SU-DHL-6 (cell line): ENCODE data around the gene TLR1.

Experiments
- CTCF ChIP-seq: fragments of 200-600 bp; sonication (generic); IDR thresholded peaks from one replicate; pipeline ENCODE4 v1.5.1; 2017; ENCODE audit warnings: antibody characterized with exemption, mild to moderate bottlenecking, low read length, moderate library complexity; ENCODE audit not compliant: insufficient read depth, poor library complexity, severe bottlenecking
- EZH2phosphoT487 ChIP-seq: fragments of 200-600 bp; sonication (generic), shearing (Covaris generic); conservative IDR thresholded peaks from 2 replicates; pipeline ENCODE4 v1.6.1; 2018; ENCODE audit warnings: mild to moderate bottlenecking, antibody characterized with exemption, low read length, moderate library complexity, mixed read lengths

GRCh38 chr4:38822748-38823303 lies 18.2 kb upstream of the TLR1 start:
- TF ChIP-seq EZH2phosphoT487: no peak
- TF ChIP-seq CTCF: no peak
